SK-MEL-5 (cell line): ENCODE results near the gene TCF4. TPM values are rescaled to one million over a fixed set of nuclear protein-coding genes. Genes with fewer than 3 reads are reported as not detected.

Experiments
- DNase-seq: peaks from one replicate; pipeline ENCODE4 v3.0.0-alpha.2; 2016; ENCODE audit warnings: low read depth, low spot score
- in situ Hi-C: cut with HindIII; loops from 2 replicates; pipeline ENCODE4 v1.10.0; 2016; ENCODE audit warnings: low sequenced_read_pairs, high pct_unique_total_duplicates, low pct_unique_long_range_greater_than_20kb
- total RNA-seq: library from RNA; depleted of rRNA; stranded (reverse); fragments of >200 nt; shearing (Covaris generic); gene quantifications from 2 replicates; pipeline ENCODE4 v1.2.3, GENCODE V29; 2014

TCF4 gene
- total RNA-seq, 1 experiment from 2014 or later: 0.98 TPM

DNA sequence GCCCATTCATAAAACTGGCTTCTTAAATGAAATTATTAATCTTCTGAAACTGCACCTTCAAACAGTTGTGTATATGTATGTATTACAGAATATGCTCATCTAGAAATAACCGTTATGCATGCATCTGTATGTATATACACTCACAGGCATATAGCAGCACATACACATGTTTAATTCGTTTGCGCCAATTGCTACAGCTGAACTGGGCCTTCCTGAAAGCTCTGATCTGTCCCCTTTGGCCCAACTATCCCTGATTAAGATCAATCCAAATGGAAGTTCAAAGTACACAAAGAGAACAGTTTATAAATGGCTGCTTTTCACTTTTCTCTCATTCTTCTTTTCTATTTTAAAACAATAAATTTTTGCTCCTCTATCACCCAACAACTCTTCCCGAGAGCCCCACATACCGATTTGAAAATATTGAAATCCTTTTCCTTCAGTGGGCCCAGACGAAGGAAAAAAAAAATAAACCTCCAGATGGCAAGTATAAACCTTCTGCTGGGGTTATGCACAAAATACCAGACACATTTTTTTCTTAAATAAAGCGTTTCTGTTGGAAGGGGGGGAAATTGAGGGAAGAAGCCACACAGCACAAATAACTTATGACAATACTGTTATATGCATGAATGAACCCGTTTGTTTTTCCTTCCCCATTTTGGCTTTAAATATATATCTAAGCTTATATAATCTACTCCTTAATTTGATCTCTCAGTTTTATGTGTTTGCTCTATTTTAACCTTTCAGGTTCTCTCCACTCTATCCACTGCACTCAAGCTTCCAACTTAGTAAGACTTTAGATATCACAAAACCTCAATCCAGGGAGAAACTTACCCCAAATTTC lies 267.3 kb downstream of the TCF4 start:
- DNase-seq: no peak
- in situ Hi-C loops: no loop called here

GRCh38 chr18:55319459-55320193 lies 268.4 kb downstream of the TCF4 start:
- DNase-seq: no peak
- in situ Hi-C loops: no loop called here

DNA sequence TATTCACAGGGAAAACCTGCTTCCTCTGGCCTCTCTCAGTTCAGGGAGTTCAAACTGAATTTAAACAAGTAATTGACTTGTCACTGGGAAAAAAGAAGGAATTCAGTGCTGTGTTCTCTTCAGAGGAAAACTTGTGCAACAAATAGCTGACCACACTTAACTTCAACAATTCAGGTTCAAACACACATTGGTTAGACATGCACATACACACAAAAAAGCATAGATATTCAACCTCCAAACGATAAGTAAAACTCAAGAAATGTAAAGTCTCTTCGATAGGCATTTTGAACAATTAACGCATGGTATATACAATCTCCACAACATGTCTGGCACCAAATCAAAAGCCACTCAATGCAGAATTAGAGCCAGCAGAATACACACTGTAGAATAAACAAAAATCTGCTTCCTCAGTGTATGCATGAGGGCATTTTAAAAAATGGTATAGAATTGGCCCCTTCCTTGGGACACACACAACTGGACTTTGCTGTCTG lies 269.0 kb downstream of the TCF4 start:
- no peak for DNase-seq
- in situ Hi-C loops: no loop called here

- no peak for DNase-seq
- in situ Hi-C loops: no loop called here
Observed at GRCh38 chr18:55317864-55318263, 270.1 kb downstream of the TCF4 start.

- in situ Hi-C loops: no loop called here
Observed at GRCh38 chr18:55317324-55317723, 270.7 kb downstream of the TCF4 start.

GRCh38 chr18:55316486-55317184 lies 271.4 kb downstream of the TCF4 start:
- no peak for DNase-seq
- in situ Hi-C loops: no loop called here

More at GRCh38 chr18:55317324-55317723, 270.7 kb downstream of the TCF4 start:
- no peak for DNase-seq

- DNase-seq: no peak
- in situ Hi-C loops: no loop called here
Observed at GRCh38 chr18:55314615-55315237, 273.3 kb downstream of the TCF4 start.

- DNase-seq: no peak
- in situ Hi-C loops: no loop called here
Observed at GRCh38 chr18:55314031-55314430, 274.0 kb downstream of the TCF4 start.

- in situ Hi-C loops: no loop called here
- no peak for DNase-seq
Observed at GRCh38 chr18:55310863-55311262, 277.1 kb downstream of the TCF4 start.

GRCh38 chr18:55310044-55310676 lies 277.8 kb downstream of the TCF4 start:
- DNase-seq: no peak
- in situ Hi-C loops: no loop called here

DNA sequence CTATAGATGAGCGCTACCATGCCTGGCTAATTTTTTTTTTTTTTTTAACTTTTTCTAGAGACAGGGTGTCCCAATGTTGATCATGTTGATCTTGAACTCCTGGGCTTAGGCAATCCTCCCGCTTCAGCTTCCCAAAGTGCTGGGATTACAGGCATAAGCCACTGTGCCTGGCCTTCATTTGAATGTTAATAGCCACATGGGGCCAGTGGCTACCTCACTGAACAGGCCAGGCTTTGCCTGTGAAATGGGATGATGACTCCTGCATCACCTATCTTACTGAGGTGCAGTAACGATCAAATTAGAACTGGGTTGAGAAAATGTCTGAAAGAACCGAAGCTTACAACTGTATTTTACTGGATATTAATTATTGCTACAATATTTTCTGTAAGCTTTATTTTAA lies 278.7 kb downstream of the TCF4 start:
- no peak for DNase-seq
- in situ Hi-C loops: no loop called here

GRCh38 chr18:55307505-55307904 lies 280.5 kb downstream of the TCF4 start:
- no peak for DNase-seq
- in situ Hi-C loops: no loop called here

GRCh38 chr18:55306359-55307024 lies 281.5 kb downstream of the TCF4 start:
- in situ Hi-C loops: no loop called here
- DNase-seq: no peak

- in situ Hi-C loops: no loop called here
- DNase-seq: no peak
Observed at GRCh38 chr18:55302167-55302833, 285.7 kb downstream of the TCF4 start.

DNA sequence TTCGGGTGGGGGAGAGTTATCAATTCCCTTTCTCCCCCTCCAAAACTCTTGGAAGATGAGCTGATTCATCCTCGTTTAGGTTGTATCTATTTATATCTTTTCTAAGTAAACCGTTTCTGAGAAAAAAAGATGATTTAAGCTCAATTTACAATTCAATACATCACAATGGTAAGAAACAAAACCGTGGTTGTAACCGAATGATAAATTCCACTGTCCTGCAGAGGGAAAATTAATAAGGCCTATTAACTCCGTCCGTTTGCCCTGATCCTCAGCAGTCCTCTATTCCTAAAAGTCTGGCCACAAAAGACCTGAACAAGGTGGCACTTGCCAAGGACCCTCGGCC lies 286.2 kb downstream of the TCF4 start:
- no peak for DNase-seq
- in situ Hi-C loops: no loop called here

- in situ Hi-C loops: no loop called here
Observed at GRCh38 chr18:55300936-55301531, 287.0 kb downstream of the TCF4 start.

More at GRCh38 chr18:55300936-55301531, 287.0 kb downstream of the TCF4 start:
- no peak for DNase-seq
